Activated CD8-positive, alpha-beta memory T cell treated with anti-CD3 and anti-CD28 coated beads for 24 hours (primary cell): Measurements from ENCODE around the gene NDRG2.
"Not testable (repeated sequence)": the region's sequence is repeated elsewhere in the genome, so short reads cannot be mapped to it uniquely, and the experiment has no call there.

ENCODE experiments used
- DNase-seq: peaks from one replicate; pipeline ENCODE4 v3.0.0-alpha.2; 2020

Gene NDRG2

GRCh38 chr14:21003788-21004346, 21.0 kb downstream of the NDRG2 start:
- DNase-seq = no peak

GRCh38 chr14:21001218-21001617, 23.6 kb downstream of the NDRG2 start:
- no peak for DNase-seq

DNA sequence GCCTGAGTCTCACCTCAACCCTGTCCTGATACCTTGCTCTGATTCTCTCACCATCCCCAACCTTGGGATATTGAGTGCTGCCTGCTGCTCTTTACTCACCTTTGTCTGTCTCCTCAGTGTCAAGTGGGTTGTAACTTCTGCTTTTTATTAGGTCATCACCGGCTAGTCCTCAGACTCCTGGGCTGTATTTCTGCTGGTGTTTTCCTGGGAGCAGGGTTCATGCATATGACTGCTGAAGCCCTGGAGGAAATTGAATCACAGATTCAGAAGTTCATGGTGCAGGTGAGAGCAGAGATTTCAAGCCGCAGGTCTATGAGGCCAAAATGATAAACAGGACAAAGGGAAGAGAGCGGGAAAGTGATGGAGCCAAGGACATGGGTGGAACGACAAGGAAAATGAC, 25.3 kb downstream of the NDRG2 start:
- no peak for DNase-seq

- no peak for DNase-seq
Measured at GRCh38 chr14:20998674-20999366, 26.0 kb downstream of the NDRG2 start, which contains the start of gene SLC39A2. Gene SLC39A2, plus strand, starts transcription at chr14:20999293. Its CDS starts 154 bp downstream, at chr14:20999447.

DNA sequence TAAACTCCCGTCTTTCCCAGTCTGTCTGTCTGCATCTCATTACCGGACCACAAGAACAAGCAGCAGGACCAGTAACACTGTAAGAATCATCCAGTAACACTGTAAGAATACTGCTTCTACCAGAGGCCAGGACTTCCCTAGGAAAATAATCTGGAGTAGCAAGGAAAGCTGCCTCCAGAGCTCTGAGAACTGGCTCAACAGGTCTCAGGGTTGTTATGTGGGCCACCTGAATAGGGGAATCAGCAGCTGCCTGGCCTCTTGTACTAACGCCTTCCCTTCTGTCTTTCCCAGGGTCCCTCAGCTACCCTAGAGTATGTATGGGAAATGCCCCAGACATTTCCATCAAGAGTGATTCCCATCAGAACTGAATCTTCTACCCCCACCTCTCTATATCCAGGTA, 26.7 kb downstream of the NDRG2 start:
- no peak for DNase-seq

GRCh38 chr14:20997564-20997963, 27.3 kb downstream of the NDRG2 start:
- no peak for DNase-seq

DNA sequence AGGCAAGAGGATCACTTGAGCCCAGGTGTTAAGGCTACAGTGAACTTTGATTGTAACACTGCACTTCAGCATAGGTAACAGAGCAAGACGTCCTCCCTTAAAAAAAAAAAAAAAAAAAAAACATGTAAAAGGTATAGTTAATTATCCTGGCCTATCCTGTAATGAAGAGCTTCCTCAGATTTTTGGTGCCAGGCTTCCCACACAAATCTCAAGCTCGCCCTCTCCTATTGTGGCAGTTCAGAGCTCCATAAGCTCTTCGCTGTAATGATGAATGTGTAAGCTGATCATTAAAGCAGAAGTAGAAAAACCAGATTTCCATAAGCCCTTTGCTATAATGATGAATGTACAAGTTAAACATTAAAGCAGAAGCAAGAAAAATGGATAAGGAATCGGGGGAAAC, 27.7 kb downstream of the NDRG2 start:
- DNase-seq = no peak

GRCh38 chr14:20996521-20996920, 28.3 kb downstream of the NDRG2 start:
- no peak for DNase-seq

DNA sequence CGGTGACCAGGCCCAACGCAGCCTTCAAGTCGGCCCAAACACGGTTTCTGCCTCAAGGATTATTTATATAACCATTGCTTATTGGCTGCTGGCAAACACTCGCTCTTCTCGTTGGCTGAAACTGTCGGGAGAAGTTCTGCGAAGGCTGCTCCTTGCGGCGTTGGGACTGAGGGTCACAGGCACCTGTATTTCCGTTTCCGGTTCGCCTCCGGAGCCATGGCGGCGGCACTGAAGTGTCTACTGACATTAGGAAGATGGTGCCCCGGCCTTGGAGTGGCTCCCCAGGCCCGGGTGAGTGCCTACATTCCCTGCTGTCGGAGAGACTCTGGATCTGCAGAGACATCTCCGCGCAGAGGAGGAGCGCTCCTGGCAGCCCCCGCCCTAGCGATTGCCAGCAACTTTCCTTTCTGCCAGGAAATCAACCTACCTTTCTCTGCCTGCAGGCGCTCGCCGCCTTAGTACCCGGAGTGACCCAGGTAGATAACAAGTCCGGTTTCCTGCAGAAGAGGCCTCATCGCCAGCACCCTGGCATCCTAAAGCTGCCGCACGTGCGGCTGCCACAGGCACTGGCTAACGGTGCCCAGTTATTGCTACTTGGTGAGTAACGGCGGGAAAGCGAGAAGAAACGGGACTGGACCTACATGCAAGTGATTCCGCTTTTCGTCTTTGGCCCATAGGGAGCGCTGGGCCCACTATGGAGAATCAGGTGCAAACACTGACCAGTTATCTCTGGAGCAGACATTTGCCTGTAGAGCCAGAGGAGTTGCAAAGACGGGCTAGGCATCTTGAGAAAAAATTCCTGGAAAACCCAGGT, 34.9 kb downstream of the NDRG2 start, which contains the start of gene METTL17:
Gene METTL17, plus strand, starts transcription at position 194 of the 814 bp plus-strand sequence. Its CDS starts 23 bp downstream, at position 217.
- DNase-seq = peak; percentile 92

DNA sequence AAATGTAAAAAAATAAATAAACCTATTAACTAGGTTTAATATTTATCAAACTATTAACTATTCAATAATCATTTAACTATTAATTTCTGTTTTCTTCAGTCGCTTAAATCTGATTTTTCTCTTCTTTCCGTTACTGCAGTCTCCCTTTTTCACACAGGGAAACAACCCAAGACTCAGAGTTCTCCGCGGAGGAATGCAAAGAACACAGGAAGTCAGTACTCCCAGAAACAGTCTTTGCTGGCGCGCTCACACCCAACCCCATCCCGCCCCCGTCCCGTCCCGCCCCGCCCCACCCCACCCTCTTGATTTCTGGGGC, 35.4 kb downstream of the NDRG2 start:
- no peak for DNase-seq

DNA sequence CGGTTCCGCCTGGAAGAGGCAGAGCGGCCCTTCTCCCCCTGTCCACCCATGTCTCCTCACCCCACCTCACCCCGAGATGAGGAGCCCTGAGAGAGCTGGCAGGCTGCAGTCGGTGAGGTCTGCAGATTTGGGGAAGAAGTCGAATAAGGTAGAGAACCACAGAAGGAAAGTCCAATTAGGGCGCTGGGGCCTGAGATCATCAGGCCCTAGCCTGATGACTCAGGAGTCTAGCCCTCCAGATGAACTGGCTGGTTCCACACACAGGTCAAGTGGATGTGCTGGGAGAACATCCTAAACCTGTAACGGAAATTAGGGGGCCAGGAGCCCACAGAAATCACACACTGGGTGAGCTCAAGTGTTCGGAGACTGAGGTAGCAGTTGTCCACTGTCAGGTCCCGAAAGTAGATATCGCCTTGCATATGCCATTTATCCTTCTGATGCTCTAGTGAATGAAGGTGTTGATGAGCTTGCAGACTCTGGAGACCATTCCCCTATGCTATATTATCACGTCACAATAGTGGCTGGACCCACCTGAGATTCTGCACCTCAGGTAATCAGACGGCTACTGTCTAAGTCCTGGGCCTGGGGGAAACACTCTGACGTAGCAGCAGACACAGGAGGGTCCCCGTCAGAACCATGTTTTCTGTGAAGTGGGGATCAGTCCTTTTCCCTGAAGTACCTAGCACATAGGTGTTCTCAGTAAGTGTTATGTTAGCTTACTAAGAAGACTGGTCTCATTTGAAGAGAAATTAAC, 36.0 kb downstream of the NDRG2 start:
- DNase-seq = no peak

DNA sequence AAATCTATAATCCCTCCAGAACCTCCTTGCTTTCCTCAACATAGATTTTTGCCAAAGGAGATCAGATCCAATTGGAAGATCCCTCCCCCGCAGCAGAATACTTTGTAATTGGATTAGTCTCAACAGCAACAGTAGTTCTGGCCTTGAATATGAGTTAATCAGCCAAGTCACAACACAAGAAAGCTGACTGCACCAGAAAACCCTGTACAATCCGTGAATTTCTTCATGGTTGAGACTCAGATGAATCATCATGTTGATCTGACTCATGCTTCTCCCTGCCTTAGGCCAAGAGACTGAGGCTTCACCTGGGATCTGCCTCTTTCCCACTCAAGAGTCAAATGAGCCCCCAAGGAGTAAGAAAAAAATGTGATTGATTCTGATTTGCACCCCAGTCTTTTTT, 38.0 kb downstream of the NDRG2 start:
- DNase-seq = no peak

DNA sequence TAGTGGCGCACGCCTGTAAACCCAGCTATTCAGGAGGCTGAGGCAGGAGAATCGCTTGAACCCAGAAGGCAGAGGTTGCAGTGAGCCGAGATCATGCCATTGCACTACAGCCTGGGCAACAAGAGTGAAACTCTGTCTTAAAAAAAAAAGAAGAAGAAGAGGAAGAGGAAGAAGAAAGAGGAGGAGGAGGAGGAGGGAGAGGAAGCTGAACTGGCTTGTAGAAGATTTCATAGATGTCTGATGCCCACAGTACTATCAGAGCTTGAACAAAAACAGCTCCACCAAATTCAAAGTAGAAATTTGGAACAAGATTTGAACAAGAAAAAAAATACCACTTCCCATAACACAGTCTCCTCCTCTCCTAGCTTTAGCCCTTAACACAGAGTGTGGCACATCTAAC, 39.2 kb downstream of the NDRG2 start:
- not testable (repeated sequence) for DNase-seq

GRCh38 chr14:20982646-20983369, 42.1 kb downstream of the NDRG2 start:
- DNase-seq = no peak

DNA sequence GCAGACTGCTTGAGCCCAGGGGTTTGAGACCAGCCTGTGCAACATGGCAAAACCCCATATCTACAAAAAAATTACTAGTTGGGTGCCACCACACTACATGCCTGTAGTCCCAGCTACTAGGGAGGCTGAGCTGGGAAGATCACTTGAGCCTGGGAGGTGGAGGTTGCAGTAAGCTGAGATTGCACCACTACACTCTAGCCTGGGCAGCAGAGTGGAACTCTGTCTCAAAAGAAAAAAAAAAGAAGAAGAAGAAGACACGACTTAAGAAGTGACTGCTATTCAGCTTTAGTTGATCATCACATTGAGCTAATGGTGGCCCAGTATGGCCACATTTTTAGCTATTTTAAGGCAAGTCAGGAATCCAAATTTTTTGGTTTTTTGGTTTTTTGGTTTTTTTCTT, 44.0 kb downstream of the NDRG2 start:
- no peak for DNase-seq

GRCh38 chr14:20978687-20979086, 46.2 kb downstream of the NDRG2 start:
- no peak for DNase-seq

GRCh38 chr14:20976291-20976690, 48.6 kb downstream of the NDRG2 start:
- DNase-seq = no peak

- DNase-seq = no peak
Measured at GRCh38 chr14:20973501-20973900, 51.4 kb downstream of the NDRG2 start.

GRCh38 chr14:20971705-20972021, 53.2 kb downstream of the NDRG2 start:
- DNase-seq = no peak

DNA sequence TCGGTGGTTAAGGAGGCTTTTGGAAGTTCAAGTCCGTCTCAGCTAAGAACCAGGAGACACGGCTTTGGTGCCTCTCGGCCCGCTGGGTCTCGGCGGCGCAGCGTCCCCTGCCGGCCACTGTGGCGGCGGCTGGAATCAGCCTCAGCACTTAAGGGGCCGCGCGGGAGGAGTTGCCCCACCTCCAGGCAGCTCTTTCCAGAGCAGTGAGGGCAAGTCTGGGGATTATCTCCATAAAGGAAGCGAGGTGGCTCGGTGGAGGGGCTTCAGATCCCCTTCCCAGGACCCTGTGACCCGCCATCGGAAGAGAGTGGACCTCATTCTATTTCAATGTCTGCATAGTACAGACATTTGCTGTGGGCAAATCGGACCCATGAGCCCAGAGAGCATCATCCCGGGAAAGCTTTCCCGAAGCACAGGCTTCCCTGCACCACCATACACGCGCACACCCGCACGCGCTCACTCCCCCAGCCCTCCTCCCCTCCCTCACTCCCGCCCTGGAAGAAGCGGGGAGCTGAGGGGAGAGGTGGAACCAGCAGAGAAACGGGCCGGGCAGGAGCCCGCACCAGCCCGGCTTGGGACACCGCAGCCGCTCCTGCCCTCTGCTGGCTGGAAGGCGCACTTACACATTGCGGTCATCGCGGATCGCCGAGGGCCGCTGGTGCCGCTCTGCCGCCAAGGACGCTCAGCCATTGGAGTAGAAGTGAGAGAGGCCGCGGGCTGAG, 53.7 kb downstream of the NDRG2 start:
- DNase-seq = peak; percentile 92

- no peak for DNase-seq
Measured at GRCh38 chr14:20970647-20970982, 54.2 kb downstream of the NDRG2 start.

DNA sequence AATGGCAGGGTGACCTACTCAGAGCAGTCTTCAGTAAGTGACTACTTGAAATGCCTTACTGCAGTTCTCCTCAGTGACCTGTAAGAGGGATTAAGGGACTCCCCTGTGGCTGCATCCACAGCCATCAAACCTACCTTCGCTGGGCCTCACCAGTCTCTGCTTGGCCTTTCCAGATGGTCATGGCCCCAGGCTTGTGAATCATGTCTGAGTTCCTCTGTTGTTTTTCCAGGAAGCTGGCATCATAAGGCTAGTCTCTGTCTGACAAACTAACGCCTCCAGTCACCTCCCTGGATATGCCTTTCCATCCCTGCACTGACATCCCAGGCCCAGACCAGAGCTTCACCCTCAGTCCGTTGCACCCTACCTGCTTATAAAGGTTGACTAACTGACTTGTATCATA, 55.5 kb downstream of the NDRG2 start:
- DNase-seq = no peak
